CD4-positive, alpha-beta T cell treated with Interleukin-2 at 100 ng/mL for 4 hours (primary cell): ENCODE measurements around the gene SMARCA2.
A peak's percentile ranks its signal among the peaks of the same experiment; 100 is the strongest.

Experiments
- DNase-seq: peaks from one replicate; pipeline ENCODE4 v3.0.0-alpha.2; 2020; ENCODE audit warnings: low spot score

SMARCA2 gene

DNA sequence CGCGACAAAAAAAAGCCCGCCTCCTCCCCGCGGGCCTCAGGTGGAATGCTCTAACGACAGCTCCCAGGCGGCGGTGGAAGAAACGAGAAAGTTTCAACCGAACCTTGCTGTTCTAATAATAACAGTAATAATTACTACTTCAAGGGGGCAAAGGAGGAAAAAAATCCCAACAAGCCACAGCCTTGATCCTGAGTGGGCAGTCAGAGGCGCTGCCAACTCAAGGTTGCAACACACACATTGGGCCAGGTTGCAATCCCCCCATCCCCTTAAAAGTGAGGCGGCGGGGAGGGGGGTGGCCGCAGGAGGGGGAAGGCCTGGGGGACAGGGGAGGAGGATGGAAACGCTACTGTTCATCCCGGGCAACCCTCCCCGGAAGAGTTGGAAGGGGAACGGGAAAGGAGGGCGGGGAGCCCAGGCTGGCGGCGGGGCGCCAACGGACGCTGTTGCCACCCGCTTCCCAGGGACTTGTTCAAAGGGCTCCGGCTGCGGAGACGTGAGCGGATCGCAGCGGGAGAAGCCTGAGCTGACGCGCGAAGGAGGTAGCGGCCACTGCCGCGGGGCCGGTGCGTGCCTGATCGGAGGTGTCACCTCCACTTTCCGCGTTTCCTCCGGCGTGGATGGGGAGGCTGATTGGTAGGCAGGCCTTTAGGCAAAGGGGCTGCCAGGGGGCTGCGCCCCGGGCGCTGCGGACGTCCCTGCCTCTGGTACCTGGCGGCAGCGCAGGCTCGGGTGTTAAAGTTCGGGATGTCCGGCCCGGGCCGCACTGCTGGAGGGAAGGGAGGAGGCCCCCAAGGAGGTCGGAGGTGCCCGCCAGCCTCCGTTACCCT lies 647 bp downstream of the SMARCA2 start:
- DNase-seq: peak; percentile 32

DNA sequence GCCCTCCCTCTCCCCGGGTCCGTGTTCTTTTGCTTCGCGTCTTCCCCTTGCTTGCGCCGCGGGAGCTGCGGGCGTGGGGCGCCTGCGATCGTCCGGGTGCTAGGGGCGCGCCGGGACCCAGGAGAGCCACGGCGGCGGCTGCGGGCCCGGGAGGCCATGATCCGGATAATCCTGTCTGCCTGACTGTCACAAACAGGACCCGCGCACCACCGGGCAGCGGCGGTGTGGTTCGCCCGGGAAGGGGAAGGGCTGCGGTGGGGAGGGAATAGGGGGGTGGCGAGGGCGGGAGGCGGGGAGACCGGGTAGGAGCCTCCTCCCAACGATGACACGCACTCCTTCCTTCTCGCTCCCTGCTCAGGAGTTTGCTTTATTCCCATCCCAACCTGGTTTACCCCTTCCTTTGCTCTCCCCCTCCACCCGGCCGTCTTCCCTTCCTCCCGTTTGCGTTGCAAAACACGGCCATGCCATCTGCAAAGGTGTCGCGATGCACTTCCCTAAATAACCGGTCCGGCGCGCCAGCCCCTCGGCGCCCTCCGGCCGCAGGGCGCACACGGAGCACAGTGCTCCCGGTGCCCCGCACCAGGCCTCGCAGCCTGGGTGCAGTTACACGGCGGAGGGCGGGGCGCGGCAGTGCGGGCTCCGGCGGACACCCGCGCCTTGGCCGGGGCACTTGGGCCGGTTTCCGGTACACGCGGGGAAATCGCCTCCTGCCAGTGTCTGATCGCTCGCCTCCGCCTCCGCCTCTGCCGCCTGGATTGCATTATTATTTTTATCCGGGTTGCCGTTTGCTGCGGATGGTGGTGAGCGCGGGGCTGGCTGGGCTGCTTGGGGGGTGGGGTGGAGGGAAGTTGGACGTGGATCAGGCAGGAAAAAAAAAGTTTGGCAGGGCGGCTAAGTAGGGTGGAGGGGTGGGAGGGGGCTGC lies 1.5 kb downstream of the SMARCA2 start:
- peak; percentile 55 for DNase-seq

DNA sequence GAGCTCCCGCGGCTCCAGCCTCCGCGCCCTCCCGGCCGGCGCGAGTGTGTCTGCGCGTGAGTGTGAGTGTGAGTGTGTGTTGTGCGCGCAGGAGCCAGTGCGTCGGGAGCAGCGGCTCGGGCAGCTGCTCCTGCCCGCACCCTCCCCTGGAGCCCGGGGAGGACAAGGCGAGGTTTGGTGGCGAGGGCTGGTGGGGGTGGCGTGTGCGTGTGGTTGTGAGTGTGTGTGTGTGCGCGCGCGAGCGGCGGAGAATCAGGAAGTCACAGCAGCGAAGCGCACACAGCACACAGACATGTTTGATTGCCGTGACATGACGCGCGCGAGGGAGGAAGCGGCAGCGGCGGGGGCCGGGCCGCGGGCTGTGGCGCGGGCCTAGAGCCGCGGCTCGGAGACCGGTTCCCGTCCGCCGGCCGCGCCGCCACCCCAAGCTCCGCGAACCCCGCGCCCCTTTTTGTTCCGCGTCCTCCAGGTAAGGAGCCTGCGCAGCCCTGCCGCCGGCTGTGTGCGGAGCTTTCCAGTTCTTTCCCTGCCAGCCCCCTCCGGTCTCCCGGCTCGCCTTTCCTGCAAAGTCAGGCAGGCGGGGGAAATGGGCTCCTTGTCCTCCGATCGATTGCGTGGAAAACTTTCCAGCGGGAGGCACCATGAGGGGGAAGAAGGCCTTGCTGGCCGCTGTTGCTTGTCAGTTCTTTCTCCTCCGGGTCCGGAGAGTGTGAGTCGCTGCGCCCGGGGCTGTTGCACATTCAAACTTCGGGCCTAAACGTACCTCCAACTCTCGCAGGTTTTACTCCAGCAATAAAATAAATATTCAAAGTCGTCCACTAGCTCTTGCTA lies 2.4 kb downstream of the SMARCA2 start:
- DNase-seq: peak; percentile 82

DNA sequence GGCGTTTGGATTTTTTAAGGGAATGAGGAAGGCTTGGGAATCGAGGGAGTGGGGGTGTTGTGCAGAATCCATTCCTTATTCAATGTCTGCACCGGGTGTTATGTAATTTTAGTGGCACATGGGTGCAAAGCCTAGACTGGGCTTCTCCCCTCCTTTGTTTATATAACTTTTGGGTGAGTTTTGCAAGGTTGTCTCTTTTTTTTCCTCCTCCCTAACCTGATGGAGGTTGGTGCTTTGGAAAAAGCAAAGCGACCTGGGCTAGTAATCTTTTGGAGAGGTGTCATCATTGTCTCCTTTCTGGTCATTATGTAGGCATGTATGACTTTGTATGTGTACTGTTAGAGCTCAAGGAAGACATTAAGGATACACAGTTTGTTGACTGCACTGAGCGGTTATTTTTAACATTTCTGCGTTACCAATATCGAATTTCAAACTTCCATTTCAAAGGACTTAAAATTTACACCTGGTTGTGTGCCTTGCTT lies 3.1 kb downstream of the SMARCA2 start:
- DNase-seq: no peak

DNA sequence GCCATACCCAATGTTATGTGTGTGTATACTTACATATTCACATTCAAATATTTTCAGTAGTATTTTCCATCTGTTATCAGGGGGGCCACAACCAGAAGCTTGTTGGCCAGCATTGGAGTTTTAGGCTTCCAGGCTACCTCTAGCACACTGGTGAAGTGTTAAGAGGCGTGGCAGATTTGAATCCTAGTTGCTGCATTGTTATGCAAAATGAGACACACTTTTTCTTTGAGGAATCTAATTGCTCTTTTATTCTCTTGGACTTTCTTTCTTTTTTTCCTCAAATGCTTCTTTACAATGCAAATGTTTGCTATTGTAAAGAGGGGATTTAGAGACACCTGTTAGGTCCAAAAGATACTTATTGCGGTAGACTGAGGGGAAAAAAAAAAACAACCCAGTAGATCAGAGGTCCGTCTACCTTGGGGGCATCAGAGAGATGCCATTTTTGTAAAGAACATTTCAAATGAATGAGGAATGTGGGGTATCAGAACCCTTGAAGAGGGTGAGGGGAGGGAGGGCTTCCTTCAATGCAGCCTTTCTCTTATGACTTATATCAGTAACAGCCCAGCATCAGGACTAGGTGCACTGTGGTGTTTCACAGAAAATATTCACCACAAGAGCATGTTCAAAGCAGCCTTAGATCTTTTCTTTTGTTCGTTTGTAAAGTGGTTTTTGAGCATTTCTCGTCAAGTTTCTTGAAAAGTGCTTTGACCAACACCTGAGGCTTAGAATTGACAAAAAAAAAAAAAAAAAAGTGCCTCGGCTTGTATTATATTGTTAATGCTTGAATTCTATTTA lies 3.8 kb downstream of the SMARCA2 start:
- DNase-seq: peak; percentile 79

DNA sequence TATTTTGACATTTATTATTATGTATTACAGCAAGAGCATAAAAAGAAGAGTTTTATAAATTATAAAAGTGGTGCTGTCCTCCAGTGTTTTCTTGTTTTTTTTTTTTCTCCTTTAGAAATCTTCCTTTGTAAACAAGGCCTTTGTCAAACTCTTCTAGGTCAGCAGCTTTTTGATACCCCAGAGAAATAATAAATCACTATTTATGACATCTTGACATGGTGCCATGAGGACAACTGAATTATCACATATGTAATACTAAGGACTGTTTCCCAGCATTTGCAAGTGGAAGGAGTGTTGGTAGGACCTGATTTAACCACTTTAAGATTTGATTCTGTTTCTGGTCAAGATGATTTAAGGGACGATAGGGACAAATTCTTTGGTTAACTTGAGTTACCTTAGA lies 4.6 kb downstream of the SMARCA2 start:
- no peak for DNase-seq

DNA sequence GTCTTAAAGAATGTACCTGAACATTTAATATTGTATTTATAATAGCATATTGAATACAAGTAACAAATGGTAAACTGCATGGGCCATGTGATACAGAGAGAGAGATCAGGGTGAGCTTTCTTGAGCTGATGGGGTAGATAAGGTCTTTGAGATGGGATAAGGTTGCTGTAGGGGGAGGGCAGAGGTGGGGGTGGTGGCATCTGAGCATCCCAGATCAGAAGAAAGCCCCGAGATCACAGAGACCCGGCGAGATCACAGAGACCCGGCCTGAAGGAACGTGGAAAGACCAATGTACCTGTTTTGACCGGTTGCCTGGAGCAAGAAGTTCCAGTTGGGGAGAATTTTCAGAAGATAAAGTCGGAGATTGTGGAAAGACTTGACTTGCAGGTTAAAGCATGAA lies 6.6 kb downstream of the SMARCA2 start:
- DNase-seq: no peak

DNA sequence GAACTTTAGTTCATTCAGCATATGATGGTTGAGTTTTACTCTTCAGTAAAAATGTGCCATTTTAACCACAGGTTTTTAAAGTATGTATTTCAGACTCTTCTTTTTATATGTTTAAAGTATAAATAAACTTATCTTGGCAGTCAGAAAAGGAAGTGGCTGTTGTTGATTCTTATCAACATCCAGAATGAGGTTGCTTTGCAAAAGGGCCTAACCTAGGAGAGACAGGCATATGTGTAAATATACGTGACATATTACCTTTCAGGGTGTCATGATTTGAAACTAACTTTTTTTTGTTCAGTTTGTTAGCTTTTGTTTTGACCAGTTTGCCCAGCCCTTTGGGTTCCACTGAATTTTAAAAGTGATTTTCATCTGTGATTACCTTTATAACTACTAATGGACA lies 7.4 kb downstream of the SMARCA2 start:
- DNase-seq: peak; percentile 62

DNA sequence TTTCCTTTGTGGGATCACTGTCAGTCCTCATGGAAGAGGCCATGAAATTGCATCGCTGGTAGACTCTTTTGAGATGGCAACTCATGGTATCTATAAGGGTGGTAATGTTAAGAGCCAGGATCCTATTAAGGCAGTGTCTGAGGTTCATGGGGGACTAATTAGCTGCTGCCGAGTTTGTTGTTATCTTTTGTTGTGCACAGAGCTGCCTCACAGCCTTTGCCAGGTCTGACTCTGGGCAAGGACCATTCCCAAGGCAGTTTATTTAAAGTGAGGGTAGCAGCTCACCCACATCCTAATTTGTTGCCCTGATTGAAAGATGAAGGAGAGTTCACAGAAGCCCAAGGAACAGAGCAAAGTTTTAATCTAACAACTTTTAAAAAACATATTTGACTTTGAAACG lies 7.9 kb downstream of the SMARCA2 start:
- DNase-seq: no peak

DNA sequence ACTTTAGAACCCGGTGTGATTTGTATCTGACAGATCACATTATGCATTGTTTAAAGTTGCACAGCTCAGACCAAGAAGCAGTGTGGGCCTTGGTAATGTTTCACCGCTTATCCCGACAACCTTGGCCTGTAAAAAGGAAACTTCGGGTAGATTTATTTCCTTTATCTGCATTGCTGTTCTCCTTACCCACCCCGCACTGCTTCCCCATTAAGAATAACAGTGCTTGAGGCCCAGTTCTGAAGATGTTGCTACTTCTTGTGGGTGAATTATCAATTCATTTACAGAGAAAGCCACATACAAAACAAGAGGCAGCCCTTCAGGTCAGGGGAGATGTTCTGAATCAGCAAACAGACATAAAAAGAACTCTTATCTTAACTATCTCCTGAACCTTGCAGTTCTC lies 8.4 kb downstream of the SMARCA2 start:
- peak; percentile 27 for DNase-seq

DNA sequence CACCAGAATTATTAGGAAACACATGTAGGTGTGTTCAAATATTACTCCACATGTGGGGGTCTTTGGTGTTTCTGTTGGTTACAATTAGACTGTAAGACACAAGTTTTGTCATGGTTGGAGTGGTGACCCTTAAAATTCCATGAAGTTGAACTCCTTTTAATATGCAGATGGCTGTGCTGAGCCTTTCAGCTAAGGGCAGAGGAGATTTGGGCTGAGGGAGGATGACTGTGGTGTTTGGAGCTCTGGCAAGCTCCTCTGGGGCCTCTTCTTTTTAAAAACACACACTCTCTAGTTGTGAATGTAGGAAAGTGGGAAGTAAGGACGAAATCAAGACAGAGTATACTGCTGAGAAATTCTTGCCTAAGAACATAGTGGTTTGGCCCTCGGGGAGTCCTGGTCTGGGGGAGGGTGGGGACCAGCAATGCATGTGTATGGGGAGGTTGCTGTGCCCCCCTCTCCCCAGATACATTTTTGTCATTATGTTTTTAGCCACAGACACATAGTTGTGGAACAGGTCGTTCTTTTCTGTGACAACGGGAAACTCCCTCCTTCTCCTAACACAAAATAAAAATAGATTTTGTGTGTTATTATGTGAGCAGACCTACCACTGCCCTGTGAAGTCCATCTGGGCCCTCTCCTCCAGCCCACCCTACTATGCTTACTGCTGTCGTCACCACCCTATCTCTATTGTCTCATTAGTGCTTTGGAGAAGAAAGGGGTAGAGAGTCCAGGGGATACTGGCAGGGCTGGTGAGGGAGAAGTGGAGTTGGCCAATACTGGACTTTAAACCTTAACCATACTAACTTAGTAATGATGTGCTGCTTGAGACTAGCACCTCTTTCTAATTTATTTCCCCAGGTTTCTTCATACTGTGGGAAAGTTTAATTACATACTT lies 10.0 kb downstream of the SMARCA2 start:
- no peak for DNase-seq

DNA sequence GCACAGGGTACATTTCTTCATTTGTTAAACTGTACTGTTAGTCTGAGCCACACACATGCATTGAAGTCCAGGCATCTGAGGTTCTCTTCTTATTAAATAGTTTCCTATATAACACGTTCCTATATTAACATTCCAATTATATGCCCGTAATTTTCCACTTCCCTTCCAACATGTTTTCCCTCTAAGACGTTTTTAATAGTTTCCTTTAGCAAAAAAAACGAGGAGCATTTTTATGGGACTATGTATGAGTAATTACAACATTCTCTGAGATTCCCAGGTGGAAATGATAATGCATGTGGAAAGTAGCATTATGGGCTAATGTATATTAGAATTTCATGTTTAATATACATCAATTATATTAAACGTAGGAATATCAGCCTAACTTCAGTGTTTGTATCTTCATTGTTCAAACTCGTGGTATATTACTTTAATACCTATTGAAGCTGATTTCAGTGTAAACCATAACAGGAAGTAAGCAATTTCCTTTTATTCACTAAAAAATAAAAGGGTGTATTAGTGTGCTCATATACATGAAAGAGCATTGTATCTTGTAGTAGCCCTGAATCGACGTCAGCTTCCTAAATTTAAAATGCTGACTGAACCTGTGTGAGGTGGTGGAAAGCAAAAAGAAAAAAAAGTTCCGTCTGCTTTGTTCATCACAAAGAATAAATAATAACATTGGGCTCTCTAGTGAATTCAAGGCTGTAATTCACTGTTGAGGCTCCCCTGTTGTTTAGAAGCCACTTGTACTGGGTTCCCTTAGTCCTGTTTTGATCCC lies 11.3 kb downstream of the SMARCA2 start:
- DNase-seq: peak; percentile 57

DNA sequence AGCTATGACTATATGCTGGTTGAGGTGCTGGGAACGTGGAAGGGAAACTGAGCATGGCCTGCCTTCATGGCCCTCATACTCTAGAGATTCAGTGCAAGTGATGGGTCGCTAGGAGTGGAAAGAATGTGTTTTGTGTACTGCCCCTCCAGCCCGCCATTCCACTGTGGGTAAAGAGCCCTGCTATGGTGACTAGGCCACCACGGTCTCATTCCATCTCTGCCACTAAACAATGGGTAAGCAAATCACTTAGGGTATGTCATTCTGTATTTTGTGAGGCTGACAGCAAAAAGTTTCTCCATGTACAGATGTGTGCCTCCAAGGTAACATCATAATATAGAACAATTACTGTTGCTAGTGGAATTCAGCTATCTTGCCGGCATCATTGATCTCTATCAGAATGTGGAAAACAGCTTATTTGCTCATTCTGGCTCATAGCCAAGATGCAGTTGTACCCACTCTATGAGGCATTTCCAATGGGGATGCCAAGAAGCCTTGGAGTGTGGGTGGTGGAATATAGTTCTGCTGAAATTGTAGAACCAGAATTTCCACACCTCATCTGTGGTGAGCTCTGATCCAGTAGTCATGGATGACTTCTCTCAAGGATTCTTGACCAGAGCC lies 12.5 kb downstream of the SMARCA2 start:
- no peak for DNase-seq

DNA sequence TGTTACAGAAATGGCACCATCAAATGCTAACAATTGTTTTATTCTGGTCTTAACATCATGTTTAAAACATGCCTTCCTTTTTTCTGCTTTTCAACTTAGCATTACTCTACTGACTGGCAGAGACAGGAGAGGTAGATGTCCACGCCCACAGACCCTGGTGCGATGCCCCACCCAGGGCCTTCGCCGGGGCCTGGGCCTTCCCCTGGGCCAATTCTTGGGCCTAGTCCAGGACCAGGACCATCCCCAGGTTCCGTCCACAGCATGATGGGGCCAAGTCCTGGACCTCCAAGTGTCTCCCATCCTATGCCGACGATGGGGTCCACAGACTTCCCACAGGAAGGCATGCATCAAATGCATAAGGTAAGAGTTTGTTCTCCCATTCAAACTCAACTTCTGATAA lies 13.7 kb downstream of the SMARCA2 start:
- DNase-seq: no peak

DNA sequence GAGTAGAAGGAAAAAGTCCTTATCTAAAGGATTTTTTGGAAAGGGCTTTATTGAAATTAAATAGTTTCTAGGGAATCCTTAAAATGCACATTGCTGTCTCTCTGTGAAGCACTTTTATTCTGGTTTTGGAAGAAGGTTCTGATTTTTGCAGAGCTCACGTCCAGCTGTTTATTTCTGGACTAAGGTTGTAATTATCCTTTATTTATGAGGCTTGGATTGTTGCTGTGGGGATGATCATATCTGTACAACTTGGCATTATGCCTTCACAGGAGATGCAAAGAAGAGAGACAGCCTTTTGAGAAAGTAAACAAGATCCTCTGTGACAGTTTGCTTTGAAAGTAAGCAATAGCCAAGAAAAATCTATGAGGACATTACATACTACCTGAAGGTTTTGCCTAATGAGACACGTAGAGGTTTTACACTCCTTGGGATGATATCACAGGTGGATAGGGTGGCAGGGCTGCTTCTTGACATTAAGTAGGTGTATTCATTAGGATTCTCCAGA lies 14.6 kb downstream of the SMARCA2 start:
- DNase-seq: no peak

DNA sequence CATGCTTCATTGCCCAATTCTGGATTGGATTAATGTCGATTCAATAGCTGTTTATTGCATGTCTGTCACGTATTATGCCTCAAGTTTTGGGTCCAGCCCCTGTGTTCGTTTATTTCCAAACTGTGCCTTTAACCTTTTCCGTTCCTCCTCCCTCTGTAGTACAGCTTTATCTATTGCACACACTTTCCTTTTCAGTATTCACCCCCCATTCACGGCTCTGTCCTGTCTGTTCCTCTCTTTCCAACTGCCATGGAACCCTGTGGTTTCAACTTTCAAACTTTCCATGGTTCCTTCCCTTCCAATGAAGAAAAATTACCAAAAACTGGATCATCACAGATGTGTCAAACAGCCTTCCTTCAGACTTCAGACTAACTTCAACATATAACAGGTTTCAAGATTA lies 17.1 kb downstream of the SMARCA2 start:
- DNase-seq: no peak

DNA sequence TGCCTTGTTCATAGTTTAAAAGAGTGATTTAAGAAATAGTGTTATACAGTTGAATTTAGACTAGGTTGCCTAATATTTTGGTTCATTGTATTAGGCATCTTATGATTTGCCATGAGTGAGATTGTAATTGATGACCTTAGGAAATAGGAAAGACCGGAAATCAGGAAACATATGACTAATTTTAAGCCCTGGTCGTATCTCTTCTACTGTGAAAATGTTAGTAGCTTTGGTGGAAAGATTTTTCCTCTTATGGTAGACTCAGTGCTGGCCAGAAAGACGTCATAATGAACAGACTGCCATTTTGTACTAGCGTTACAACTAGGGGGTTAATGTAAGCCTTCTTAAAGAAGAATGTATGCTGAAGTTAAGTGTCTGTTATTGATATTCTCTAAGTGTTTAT lies 21.7 kb downstream of the SMARCA2 start:
- DNase-seq: no peak

DNA sequence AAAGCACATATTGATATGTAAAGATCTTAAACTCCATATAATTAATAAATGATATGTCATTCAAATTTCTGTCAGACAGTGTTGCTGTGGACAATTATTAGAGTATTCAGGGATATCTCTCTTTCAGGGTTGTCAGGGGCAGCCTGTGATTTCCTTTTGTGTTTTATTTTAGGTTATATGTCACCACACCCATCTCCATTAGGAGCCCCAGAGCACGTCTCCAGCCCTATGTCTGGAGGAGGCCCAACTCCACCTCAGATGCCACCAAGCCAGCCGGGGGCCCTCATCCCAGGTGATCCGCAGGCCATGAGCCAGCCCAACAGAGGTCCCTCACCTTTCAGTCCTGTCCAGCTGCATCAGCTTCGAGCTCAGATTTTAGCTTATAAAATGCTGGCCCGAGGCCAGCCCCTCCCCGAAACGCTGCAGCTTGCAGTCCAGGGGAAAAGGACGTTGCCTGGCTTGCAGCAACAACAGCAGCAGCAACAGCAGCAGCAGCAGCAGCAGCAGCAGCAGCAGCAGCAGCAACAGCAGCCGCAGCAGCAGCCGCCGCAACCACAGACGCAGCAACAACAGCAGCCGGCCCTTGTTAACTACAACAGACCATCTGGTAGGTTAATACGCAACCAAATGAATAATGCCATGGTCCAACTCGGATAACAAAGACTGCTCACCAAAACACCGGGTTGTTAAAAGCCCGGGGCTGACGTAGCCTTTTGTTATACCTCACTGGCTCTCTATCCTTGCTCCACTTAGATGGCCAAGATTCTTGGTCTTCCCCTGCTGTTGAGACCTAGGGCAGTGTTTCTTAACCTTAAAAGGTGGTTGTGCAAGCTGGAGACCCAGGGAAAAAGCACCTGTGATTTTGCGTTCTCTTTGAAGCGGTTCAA lies 24.4 kb downstream of the SMARCA2 start:
- no peak for DNase-seq
